Activated T-helper 9 cell treated with anti-CD3 and anti-CD28 coated beads, Interleukin-2, amount 50 U/mL, for 16 hours (primary cell): Measurements from ENCODE around the gene CDHR4.
"Not testable (repeated sequence)": the region's sequence is repeated elsewhere in the genome, so short reads cannot be mapped to it uniquely, and the experiment has no call there.

Experiments
- DNase-seq: peaks from one replicate; pipeline ENCODE4 v3.0.0-alpha.2; 2020; ENCODE audit warnings: low read depth

CDHR4 gene

GRCh38 chr3:49780080-49780974 lies 19.3 kb downstream of the CDHR4 start:
- no peak for DNase-seq

DNA sequence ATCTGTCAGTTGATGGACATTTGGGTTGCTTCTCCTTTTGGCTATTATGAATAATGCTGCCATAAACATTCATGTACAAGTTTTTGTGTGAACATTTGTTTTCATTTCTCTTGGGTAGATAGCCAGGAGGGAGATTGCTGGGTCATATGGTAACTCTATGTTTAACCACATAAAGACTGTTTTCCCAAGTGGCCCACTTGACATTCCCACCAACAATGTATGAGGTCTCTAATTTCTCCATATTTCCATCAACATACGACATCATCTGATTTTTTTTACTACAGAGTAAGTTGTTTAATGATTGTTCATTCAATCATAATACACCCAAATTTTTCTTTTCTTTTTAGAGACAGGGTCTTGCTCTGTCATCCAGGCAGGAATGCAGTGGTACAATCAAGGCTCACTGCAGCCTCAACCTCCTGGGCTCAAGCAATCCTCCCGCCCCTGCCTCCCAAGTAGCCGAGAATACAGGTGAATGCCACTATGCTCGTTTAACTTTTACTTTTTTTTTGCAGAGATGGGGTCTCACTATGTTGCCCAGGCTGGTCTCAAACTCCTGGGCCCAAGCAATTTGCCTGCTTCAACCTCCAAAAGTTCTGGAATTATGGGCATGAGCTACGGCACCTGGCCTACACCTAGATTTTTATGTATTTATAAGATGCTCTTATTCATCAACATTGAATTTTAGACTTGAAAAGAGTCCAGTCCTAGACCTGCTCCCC lies 20.2 kb downstream of the CDHR4 start:
- no peak for DNase-seq

DNA sequence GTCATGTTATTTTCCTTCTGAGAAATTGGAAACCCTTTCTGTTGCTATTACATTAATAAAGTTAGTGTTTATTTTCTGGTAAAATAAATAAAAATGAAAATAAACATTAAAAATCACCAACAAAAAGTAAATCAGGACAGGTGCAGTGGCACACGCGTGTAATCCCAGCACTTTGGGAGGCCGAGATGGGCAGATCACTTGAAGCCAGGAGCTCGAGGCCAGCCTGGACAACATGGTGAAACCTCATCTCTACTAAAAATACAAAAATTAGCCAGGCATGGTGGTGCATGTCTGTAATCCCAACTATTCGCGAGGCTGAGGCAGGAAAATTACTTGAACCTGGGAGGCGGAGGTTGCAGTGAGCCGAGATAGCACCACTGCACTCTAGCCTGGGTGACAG lies 23.6 kb downstream of the CDHR4 start:
- DNase-seq = not testable (repeated sequence)

DNA sequence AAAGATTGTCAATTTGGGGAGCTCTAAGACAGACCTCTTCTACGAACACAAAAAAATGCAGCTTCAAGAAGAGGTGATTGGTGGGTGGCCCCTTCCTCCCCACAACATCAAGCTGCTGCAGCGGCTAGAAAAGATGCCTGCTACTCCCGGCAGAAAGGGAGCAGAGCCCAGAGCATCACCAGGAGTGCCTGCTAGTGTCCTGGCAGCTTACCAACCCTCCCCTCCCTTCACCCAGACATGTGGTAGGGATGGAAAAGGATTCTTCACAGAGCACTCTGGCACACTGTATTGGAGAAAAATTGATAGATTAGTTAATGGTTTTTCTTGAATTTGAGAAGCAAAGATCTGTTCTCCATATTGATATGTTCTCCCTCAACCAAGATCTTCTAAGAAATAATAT lies 24.1 kb downstream of the CDHR4 start:
- DNase-seq = no peak

DNA sequence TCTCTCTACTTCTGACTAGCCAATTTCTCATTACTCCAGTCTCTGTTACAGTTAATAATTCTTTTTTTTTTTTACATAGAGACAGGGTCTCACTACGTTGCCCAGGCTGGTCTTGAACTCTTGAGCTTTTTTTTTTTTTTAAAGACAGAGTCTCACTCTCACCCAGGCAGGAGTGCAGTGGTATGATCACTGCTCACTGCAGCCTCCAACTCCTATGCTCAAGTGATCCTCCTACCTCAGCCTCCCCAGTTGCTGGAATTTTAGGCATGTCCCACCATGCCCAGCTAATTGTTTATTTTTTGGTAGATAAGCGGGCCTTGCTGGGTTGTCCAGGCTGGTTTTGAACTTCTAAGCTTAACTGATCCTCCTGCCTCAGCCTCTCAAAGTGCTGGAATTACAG lies 27.0 kb downstream of the CDHR4 start:
- no peak for DNase-seq

DNA sequence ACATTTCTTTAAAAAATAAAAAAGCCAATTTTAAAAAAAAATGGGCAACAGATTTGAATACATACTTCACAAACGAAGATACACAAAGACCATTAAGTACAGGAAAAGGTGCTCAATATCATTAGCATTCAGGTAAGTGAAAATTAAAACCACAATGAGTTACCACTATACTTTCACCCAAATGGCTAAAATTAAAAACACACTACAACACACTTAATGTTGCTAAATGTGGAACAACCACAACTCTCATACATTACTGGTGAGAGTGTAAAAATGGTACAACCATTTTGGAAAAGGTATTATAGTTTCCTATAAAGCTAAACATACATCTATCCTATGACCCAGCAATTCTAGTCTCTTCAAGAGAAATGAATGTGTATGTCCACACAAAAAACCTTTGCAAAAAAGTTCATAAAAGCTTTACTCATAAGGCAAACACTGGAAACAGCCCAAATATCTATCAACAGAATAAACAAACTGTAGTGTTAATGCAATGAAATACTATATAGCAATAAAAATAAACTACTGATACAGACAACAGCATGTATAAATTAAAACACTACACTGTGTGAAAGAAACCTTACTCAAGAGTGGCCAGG lies 28.2 kb downstream of the CDHR4 start:
- DNase-seq = no peak

DNA sequence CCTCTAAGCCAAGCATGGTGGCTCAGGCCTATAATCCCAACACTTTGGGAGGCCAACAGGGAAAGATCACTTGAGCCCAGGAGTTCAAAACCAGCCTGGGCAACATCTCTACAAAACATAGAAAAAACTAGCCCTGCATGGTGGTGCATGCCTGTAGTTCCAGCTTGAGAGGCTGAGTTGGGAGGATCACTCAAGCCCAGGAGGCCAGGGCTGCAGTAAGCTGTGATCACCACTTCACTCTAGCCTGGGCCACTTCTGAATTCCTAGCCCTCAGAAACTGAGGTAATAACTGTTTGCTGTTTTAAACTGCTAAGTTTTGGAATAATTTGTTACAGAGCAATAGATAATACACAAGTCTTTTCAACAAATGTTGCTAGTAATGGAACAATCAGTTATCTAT lies 29.7 kb downstream of the CDHR4 start:
- no peak for DNase-seq

DNA sequence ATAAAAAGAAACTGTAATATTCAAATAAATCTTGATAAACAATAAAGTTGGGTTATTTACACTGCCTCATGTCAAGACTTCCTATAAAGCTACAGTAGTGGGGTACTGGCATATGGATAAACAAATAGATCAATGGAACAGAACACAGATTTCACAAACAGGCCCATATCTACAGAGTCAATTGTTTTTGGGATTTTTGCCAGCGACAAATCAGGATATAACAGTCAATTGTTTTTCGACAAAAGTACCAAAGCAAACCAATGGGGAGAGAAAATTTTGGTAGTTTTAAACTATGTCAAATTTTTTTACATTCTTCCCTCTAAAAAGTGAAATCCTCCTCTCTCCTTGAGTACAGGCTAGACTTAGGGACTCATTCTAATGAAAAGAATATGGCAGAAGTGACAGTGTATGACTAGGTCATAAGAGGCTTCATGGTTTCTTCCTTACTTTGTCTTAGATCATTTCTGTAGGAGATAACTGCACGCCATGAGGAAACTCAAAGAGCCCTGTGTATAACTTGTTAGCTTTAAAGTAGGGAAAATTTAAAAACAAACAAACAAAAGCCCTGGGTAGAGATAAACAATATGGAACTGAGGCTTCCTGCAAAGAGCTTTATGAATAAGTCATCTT lies 30.3 kb downstream of the CDHR4 start:
- DNase-seq = no peak

DNA sequence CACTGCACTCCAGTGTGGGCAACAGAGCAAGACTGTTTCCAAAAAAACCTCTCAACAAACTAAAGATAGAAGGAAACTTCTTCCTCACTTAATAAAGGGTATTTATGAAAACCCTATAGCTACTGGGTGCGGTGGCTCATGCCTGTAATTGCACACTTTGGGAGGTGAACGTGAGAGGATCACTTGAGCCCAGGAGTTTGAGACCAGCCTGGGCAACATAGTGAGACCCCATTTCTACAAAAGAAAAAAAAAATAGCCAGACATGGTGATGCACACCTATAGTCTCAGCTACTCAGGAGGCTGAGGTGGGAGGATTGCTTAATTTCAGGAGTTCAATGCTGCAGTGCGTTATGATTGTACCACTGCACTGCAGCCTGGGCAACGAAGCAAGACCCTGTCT lies 35.7 kb downstream of the CDHR4 start:
- no peak for DNase-seq

GRCh38 chr3:49761661-49762060 lies 38.0 kb downstream of the CDHR4 start:
- DNase-seq = no peak

GRCh38 chr3:49759226-49759625 lies 40.4 kb downstream of the CDHR4 start:
- no peak for DNase-seq

DNA sequence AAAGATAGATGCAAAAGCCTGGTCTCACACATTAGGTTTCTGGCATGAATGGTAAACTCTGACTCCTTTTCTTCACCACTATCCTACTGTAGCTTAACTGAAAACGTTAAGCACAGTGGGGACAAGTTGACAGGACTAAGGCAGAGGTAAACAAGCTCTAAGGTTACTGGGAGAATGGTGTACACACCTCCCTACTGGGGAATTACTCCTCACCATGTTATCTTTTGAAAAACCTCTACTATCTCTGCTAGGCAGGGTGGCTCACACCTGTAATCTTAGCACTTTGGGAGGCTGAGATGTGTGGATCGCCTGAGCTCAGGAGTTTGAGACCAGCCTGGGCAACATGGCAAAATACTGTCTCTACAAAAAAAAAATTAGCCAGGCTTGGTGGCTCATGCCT lies 42.5 kb downstream of the CDHR4 start:
- DNase-seq = no peak

GRCh38 chr3:49756036-49756435 lies 43.6 kb downstream of the CDHR4 start:
- no peak for DNase-seq

DNA sequence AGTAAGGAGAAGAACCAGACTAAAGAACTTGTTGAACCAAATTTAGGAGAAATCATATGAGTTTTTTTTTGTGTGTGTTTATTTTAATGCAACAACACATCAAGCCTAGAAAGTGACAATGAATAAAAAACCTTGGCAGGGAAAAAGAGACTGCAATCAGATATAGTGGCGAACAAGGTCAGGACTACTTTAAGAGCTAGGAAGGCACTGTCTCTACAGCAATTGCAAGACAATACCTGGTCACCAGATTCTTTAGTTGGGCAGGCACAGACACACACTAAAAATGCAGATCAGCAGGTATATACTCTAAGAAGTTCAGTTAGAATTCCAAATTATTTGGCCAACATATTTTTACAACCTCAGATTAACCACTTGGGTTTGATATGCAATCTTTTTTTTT lies 45.1 kb downstream of the CDHR4 start:
- DNase-seq = no peak

- no peak for DNase-seq
These were observed 48.2 kb downstream of the CDHR4 start for GRCh38 chr3:49751501-49751900.

DNA sequence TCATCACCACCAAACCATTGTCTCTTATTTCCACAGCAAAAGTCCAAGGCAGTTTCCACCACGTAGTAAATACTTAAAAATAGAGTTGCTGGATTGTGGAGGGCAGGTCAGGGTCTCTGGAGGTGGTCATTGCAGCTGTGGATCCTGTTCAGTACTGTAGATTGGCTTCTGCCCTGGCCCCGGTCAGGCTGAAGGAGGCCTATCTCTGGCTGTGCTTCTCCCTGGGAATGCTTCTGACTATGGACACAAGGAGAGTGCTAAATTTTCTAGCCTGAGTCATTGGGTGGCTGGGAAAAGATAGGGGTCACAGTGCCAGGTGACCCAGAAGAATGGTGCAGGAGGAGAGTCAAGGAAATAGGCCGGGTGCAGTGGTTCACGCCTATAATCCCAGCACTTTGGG lies 49.6 kb downstream of the CDHR4 start:
- no peak for DNase-seq

- not testable (repeated sequence) for DNase-seq
These were observed 50.8 kb downstream of the CDHR4 start for GRCh38 chr3:49748874-49749273.

DNA sequence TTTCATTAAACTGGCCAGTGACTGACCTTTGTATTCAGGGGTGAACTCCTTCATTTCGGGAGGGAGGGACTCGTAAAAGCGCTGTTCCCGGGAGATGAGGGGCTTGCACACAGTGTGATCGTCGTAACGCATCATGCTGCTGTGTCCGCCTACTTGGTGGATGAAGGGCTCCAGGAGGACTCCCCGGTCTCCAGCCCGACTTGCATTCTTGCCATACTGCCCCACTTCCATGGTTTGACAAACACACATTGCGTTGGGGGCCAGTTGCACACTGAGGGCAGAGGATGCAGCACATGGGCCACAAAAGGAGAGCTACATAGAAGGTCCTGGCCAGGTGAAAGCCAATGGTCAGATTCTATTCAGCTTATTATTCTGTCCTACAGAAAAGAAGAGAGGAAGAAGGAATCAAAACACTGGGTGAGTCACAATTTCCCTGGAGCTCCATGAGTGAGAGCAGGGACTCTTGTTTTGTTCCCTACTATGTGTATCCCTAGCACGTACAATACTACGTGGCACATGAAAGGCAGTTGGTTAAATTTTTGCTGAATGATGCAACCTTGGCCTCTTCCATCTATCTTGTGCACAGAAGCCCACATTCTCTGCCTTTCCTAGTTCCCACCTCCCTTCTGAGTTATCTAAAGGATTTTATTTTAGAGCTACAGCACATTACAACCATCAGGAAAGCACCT lies 51.7 kb downstream of the CDHR4 start:
- DNase-seq = no peak

DNA sequence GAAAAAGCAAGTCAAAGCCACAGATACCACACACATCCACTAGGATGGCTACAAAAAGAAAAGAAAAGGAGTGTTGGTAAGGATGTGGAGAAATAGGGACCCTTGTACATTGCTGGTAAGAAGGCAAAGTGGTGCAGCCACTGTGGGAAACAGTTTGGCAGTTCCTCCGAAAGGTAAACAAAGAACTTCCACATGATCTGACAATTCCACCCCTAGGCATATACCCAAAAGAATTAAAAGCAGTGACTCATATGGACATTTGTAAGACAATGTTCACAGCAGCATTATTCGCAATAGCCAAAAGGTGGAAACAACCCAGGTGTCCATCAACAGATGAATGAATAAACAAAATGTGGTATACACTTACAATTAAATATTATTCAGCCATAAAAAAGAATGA lies 53.7 kb downstream of the CDHR4 start:
- DNase-seq = no peak
